Activated B cell treated with CpG ODN at 0.5 μM for 24 hours (primary cell): ENCODE results near the gene WNT7A. TPM values are rescaled to one million over a fixed set of nuclear protein-coding genes. Genes with fewer than 3 reads are reported as not detected.

Experiments used
- ATAC-seq: fragments of 200-7000 bp; cut with Tn5 transposase; one replicate; pipeline ENCODE4 v1.10.0; 2021; ENCODE audit warnings: low read depth, mild to moderate bottlenecking, moderate library complexity
- CTCF ChIA-PET: fragments of 350-600 bp; sonication (Branson Sonifier 250); formaldehyde crosslinking; loops from one replicate; lab custom pipeline; 2021; ENCODE audit warnings: antibody characterized with exemption; lab: Charles Lee
- POLR2A ChIA-PET: fragments of 350-600 bp; sonication (Branson Sonifier 250); formaldehyde crosslinking; loops from one replicate; lab custom pipeline; 2021; ENCODE audit warnings: antibody characterized with exemption; lab: Charles Lee
- DNase-seq: peaks from one replicate; pipeline ENCODE4 v3.0.0; 2022
- H3K27ac Mint-ChIP-seq: one replicate; pipeline ENCODE4 v1.8.0; 2020; ENCODE audit warnings: mixed read lengths
- H3K27me3 Mint-ChIP-seq: one replicate; pipeline ENCODE4 v1.8.0; 2021; ENCODE audit warnings: mixed read lengths
- H3K36me3 Mint-ChIP-seq: one replicate; pipeline ENCODE4 v1.8.0; 2021; ENCODE audit warnings: low read depth, mixed read lengths
- H3K4me1 Mint-ChIP-seq: one replicate; pipeline ENCODE4 v1.8.0; 2021; ENCODE audit warnings: mixed read lengths
- H3K4me3 Mint-ChIP-seq: one replicate; pipeline ENCODE4 v1.8.0; 2020; ENCODE audit warnings: mild to moderate bottlenecking, mixed read lengths
- H3K9me3 Mint-ChIP-seq: one replicate; pipeline ENCODE4 v1.8.0; 2020; ENCODE audit warnings: mixed read lengths
- CTCF ChIP-seq: fragments of 200-600 bp; IDR thresholded peaks from one replicate; pipeline ENCODE4 v1.8.0; 2022; ENCODE audit warnings: antibody characterized with exemption, mild to moderate bottlenecking
- intact Hi-C: fragments of 100-400 bp; cut with micrococcal nuclease; formaldehyde crosslinking; loops from one replicate; pipeline ENCODE4 v1.15.1; 2024
- total RNA-seq: library from RNA; stranded (reverse); gene quantifications from 2 replicates; pipeline ENCODE4 v1.2.3, GENCODE V29; 2022

Gene WNT7A
- total RNA-seq, 1 donor from 2014 or later: not detected

- TF ChIP-seq CTCF: no peak
- ATAC-seq: no peak
- no peak for DNase-seq
- POLR2A ChIA-PET: no interaction called here
- no peak overlapping the region for H3K27ac Mint-ChIP-seq
- intact Hi-C loops: no loop called here
- no peaks in the 10 kb centered on the region for H3K27me3 Mint-ChIP-seq
- H3K4me3 Mint-ChIP-seq: no peak overlapping the region
- H3K4me1 Mint-ChIP-seq: no peaks in the 10 kb centered on the region
- H3K9me3 Mint-ChIP-seq: peaks cover 5% of the 10 kb centered on the region
- CTCF ChIA-PET: no interaction called here
- no peaks in the 10 kb centered on the region for H3K36me3 Mint-ChIP-seq
Observed at GRCh38 chr3:13822042-13822441, 57.8 kb downstream of the WNT7A start.

GRCh38 chr3:13821126-13821525 lies 58.7 kb downstream of the WNT7A start:
- intact Hi-C loops: no loop called here
- no peak for TF ChIP-seq CTCF
- ChIA-PET POLR2A (no interaction called here), CTCF (no interaction called here)
- Mint-ChIP-seq H3K4me1 (no peaks in the 10 kb centered on the region), H3K4me3 (no peak overlapping the region), H3K9me3 (peaks cover 13% of the 10 kb centered on the region), H3K27me3 (no peaks in the 10 kb centered on the region), H3K27ac (no peak overlapping the region), H3K36me3 (no peaks in the 10 kb centered on the region)
- ATAC-seq: no peak
- DNase-seq: no peak

GRCh38 chr3:13818919-13819318 lies 61.0 kb downstream of the WNT7A start:
- no peak overlapping the region for H3K27ac Mint-ChIP-seq
- TF ChIP-seq CTCF: no peak
- H3K27me3 Mint-ChIP-seq: no peaks in the 10 kb centered on the region
- ATAC-seq: no peak
- H3K4me3 Mint-ChIP-seq: no peak overlapping the region
- no peaks in the 10 kb centered on the region for H3K36me3 Mint-ChIP-seq
- POLR2A ChIA-PET: no interaction called here
- H3K4me1 Mint-ChIP-seq: no peaks in the 10 kb centered on the region
- CTCF ChIA-PET: no interaction called here
- intact Hi-C loops: no loop called here
- DNase-seq: no peak
- H3K9me3 Mint-ChIP-seq: peaks cover 26% of the 10 kb centered on the region

- ATAC-seq (no peak), DNase-seq (no peak)
- POLR2A ChIA-PET: no interaction called here
- Mint-ChIP-seq H3K9me3 (peaks cover 29% of the 10 kb centered on the region), H3K4me1 (no peaks in the 10 kb centered on the region), H3K36me3 (no peaks in the 10 kb centered on the region), H3K4me3 (no peak overlapping the region), H3K27me3 (no peaks in the 10 kb centered on the region), H3K27ac (no peak overlapping the region)
- intact Hi-C loops: no loop called here
- no peak for TF ChIP-seq CTCF
- CTCF ChIA-PET: no interaction called here
Observed at GRCh38 chr3:13815088-13815683, 64.7 kb downstream of the WNT7A start.

- no peak for TF ChIP-seq CTCF
- POLR2A ChIA-PET: no interaction called here
- ATAC-seq (no peak), DNase-seq (no peak)
- Mint-ChIP-seq H3K36me3 (no peaks in the 10 kb centered on the region), H3K4me1 (no peaks in the 10 kb centered on the region), H3K27me3 (peaks cover 2% of the 10 kb centered on the region), H3K4me3 (no peak overlapping the region), H3K9me3 (peaks cover 28% of the 10 kb centered on the region), H3K27ac (no peak overlapping the region)
- CTCF ChIA-PET: no interaction called here
- intact Hi-C loops: no loop called here
Observed at GRCh38 chr3:13812034-13812471, 67.8 kb downstream of the WNT7A start.
